ENCODE data around the gene ARG2. TPM values are rescaled to one million over a fixed set of nuclear protein-coding genes. Genes with fewer than 3 reads are reported as not detected.

The ARG2 gene
- total and polyA plus RNA-seq, 9 of the 15 experiments (the other 6 are each of a cell fraction or from before 2014, with no cell fraction given) = 6.2 to 75.0 (median 17.8) TPM

DNA sequence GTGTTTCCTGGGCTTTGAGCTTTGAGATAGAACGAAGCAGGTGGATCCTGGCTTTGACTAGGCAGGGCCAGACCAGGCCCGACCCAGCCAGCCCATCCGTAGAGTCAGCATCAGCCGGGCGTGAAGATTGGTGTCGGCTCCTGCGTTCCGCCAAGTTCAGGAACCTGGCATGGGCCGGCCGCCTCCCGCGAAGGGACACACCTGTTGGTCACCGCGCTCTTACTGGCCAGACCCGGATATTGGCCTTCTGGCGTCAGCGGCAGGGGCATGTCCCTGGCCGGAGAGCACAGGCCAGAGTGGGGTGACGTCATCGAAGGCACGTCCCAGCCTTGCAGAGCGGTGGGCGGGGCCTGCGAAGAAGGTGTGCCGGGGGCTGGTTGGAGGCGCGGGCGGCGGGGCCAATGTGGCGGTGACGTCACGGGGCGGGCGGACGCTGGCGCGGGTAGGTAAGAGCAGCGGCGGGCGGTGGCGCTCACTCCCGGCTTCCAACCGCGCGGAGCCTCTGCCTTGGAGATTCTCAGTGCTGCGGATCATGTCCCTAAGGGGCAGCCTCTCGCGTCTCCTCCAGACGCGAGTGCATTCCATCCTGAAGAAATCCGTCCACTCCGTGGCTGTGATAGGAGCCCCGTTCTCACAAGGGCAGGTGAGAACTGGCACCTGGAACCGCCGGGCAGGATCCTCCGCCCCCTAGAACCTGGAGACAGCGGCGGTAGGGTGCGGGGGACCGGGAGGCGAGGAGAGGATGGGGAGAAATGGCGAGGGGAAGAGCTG lies at the start of gene ARG2 (continued):
- TF ChIP-seq, protein P1, sequence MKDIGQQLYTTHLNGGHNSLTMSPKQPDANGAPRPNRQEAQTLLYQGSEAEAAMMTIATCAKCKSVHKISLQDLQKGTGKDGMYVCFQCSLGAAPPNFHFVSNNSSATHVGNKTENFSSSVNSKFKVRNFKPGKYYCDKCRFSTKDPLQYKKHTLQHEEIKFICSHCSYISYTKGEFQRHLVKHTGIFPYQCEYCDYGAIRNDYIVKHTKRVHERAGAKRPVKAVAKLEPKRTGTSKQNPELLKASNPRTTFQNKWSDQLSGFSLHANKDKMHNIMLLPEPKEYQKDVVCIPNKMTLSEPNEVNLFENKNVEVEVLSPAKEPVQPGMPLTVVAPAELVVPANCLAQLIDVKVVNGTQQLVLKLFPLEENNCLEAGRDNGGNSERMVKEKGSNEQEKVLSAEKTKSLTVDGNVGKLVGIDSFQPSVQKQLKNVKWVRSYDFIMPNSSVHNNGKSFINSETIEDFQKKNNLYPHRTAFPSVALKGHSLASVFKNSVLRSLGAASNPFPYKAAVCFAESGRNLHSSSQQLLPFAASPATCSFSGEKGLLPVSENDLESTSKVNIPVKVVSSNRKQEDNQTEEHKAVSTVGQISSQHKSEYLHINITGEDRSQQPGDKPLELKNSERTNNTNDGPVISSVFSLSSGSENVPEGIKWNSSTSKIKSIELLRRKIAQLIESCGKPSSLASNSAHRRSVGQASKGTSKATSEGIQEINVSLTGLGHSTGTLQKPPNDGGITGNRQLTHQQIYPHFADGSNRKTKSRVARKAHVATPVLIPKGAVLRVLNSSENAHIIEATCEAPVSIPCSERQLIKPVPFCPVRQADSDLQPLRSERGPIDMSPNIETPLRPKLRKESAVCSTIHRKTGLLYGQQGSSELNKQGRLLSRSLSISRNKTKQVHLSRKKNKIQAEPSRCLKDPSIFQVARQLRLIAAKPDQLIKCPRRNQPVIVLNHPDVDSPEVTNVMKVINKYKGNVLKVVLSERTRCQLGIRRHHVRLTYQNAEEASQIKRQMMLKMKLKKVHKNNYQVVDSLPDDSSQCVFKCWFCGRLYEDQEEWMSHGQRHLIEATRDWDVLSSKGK (CRISPR knock-in tag; IDR thresholded peaks at IDR 0.05) = no peak
- no peak for TF ChIP-seq MIER1 (IDR thresholded peaks at IDR 0.05; ENCODE audit: low read depth)
- no peak for TF ChIP-seq HSF4 (CRISPR knock-in tag; IDR thresholded peaks at IDR 0.05; ENCODE audit: borderline replicate concordance)
- TF ChIP-seq TCFL5 (CRISPR knock-in tag; conservative IDR thresholded peaks at IDR 0.05) = no peak
- no peak for TF ChIP-seq SIRT6 (IDR thresholded peaks at IDR 0.05; ENCODE audit: low read depth, low read length)
- TF ChIP-seq, protein P2, sequence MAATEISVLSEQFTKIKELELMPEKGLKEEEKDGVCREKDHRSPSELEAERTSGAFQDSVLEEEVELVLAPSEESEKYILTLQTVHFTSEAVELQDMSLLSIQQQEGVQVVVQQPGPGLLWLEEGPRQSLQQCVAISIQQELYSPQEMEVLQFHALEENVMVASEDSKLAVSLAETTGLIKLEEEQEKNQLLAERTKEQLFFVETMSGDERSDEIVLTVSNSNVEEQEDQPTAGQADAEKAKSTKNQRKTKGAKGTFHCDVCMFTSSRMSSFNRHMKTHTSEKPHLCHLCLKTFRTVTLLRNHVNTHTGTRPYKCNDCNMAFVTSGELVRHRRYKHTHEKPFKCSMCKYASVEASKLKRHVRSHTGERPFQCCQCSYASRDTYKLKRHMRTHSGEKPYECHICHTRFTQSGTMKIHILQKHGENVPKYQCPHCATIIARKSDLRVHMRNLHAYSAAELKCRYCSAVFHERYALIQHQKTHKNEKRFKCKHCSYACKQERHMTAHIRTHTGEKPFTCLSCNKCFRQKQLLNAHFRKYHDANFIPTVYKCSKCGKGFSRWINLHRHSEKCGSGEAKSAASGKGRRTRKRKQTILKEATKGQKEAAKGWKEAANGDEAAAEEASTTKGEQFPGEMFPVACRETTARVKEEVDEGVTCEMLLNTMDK (IDR thresholded peaks at IDR 0.05; ENCODE audit: borderline replicate concordance, insufficient read depth, low read depth, low read length, poor library complexity, severe bottlenecking) = no peak
- TF ChIP-seq U2AF1 (optimal IDR thresholded peaks at IDR 0.05; ENCODE audit: low read depth, low read length) = no peak
- TF ChIP-seq SMC3 (conservative IDR thresholded peaks at IDR 0.05; ENCODE audit: insufficient read depth, low read depth, low read length) = no peak
- TF ChIP-seq CCAR2 (IDR thresholded peaks at IDR 0.05; ENCODE audit: low read depth, low read length) = no peak
- no peak for TF ChIP-seq NFIX (CRISPR knock-in tag; IDR thresholded peaks at IDR 0.05; ENCODE audit: low read depth)
- no peak for TF ChIP-seq PHF21A (IDR thresholded peaks at IDR 0.05; ENCODE audit: borderline replicate concordance, low read depth)
- TF ChIP-seq PHTF2 (CRISPR knock-in tag; IDR thresholded peaks at IDR 0.05) = no peak
- TF ChIP-seq HIVEP1 (CRISPR knock-in tag; IDR thresholded peaks at IDR 0.05) = no peak
- TF ChIP-seq RBM25 (IDR thresholded peaks at IDR 0.05; ENCODE audit: low read depth, low read length, severe bottlenecking) = no peak
- TF ChIP-seq ESRRB (CRISPR knock-in tag; IDR thresholded peaks at IDR 0.05; ENCODE audit: borderline replicate concordance) = no peak
- no peak for TF ChIP-seq ZNF311 (CRISPR knock-in tag; IDR thresholded peaks at IDR 0.05)
- no peak for TF ChIP-seq ZNF408 (CRISPR knock-in tag; IDR thresholded peaks at IDR 0.05; ENCODE audit: low read depth)
- TF ChIP-seq RCOR1 (IDR thresholded peaks at IDR 0.05; ENCODE audit: borderline replicate concordance in 1 of 2, low read depth in 2 of 2, low read length in 2 of 2) = no peak
- TF ChIP-seq RBM22 (IDR thresholded peaks at IDR 0.05; ENCODE audit: low read depth, low read length, poor library complexity, severe bottlenecking) = no peak
- no peak for TF ChIP-seq PCBP1 (IDR thresholded peaks at IDR 0.05; ENCODE audit: low read depth, low read length, poor library complexity, severe bottlenecking)
- TF ChIP-seq MCM7 (IDR thresholded peaks at IDR 0.05) = no peak
